Keratinocyte (primary cell): Measurements from ENCODE around the gene SMARCA2. TPM values are rescaled to one million over a fixed set of nuclear protein-coding genes. Genes with fewer than 3 reads are reported as not detected.

ENCODE experiments used
- DNase-seq: peaks from one replicate; pipeline ENCODE4 v3.0.0-alpha.2; 2011; ENCODE audit warnings: low read depth, missing footprints, low spot score
- FAIRE-seq: peaks from 2 replicates; lab custom pipeline; 2011; peaks lifted over from hg19 to GRCh38; lab: Jason Lieb, UNC
- H2AFZ ChIP-seq: 2 replicates; pipeline ENCODE4 v1.6.0; 2012; ENCODE audit warnings: low read length, control low read depth, inconsistent platforms; ENCODE audit not compliant: control insufficient read depth
- H3K27ac ChIP-seq: 2 replicates; pipeline ENCODE4 v1.5.1; 2011; ENCODE audit warnings: low read length; ENCODE audit not compliant: control insufficient read depth, insufficient read depth
- H3K27me3 ChIP-seq: 3 replicates; pipeline ENCODE4 v1.6.0; 2011; ENCODE audit warnings: low read length; ENCODE audit not compliant: control insufficient read depth, insufficient read depth; ENCODE audit errors: extremely low read depth
- H3K36me3 ChIP-seq, 2 experiments: 2 replicates in 1 of 2; 3 replicates in 1 of 2; pipeline ENCODE4 v1.5.1; 2011; ENCODE audit warnings: low read length in 2 of 2, mild to moderate bottlenecking in 1 of 2; ENCODE audit not compliant: control insufficient read depth in 2 of 2, insufficient read depth in 2 of 2; ENCODE audit errors: extremely low read depth in 1 of 2
- H3K4me1 ChIP-seq: 3 replicates; pipeline ENCODE4 v1.5.1; 2011; ENCODE audit warnings: low read length; ENCODE audit not compliant: control insufficient read depth, insufficient read depth; ENCODE audit errors: extremely low read depth
- H3K4me2 ChIP-seq: 3 replicates; pipeline ENCODE4 v1.6.0; 2011; ENCODE audit warnings: low read depth, low read length; ENCODE audit not compliant: control insufficient read depth, insufficient read depth; ENCODE audit errors: extremely low read depth
- H3K4me3 ChIP-seq, 3 experiments: fragments of 200-600 bp in 1 of 3; sonication (generic) in 1 of 3; 2 replicates in 2 of 3; 3 replicates in 1 of 3; pipeline ENCODE4 v1.5.1; 2011 to 2016; ENCODE audit warnings: low read length in 3 of 3, mild to moderate bottlenecking in 3 of 3, control low read depth in 2 of 3, inconsistent platforms in 1 of 3, low read depth in 1 of 3, mixed read lengths in 1 of 3, mixed run types in 1 of 3, moderate library complexity in 1 of 3; ENCODE audit not compliant: control insufficient read depth in 2 of 3, insufficient read depth in 2 of 3; ENCODE audit errors: extremely low read depth in 1 of 3
- H3K79me2 ChIP-seq: 2 replicates; pipeline ENCODE4 v1.6.0; 2012; ENCODE audit warnings: low read length; ENCODE audit not compliant: control insufficient read depth, insufficient read depth
- H3K9ac ChIP-seq: 3 replicates; pipeline ENCODE4 v1.6.0; 2011; ENCODE audit warnings: low read length; ENCODE audit not compliant: control insufficient read depth, insufficient read depth; ENCODE audit errors: extremely low read depth
- H3K9me1 ChIP-seq: 3 replicates; pipeline ENCODE4 v1.6.0; 2011; ENCODE audit warnings: low read length; ENCODE audit not compliant: control insufficient read depth, insufficient read depth; ENCODE audit errors: extremely low read depth
- H3K9me3 ChIP-seq: 2 replicates; pipeline ENCODE4 v1.5.1; 2012; ENCODE audit warnings: low read depth, low read length; ENCODE audit not compliant: control insufficient read depth
- H4K20me1 ChIP-seq: 3 replicates; pipeline ENCODE4 v1.6.0; 2011; ENCODE audit warnings: low read length; ENCODE audit not compliant: control insufficient read depth, insufficient read depth; ENCODE audit errors: extremely low read depth
- EZH2 ChIP-seq: IDR thresholded peaks from one replicate; pipeline ENCODE4 v1.6.1; 2012; ENCODE audit warnings: inconsistent platforms, mild to moderate bottlenecking, low read length, moderate library complexity
- dilution Hi-C: fragments of 300-500 bp; cut with MboI; formaldehyde crosslinking; loops from one replicate; pipeline ENCODE4 v1.7.0; 2020; ENCODE audit warnings: low sequenced_read_pairs; ENCODE audit not compliant: extremely low pct_ligation_motif_present
- polyA plus RNA-seq, 5 experiments: library from polyadenylated mRNA; depleted of rRNA in 3 of 5; stranded (reverse) in 3 of 5; stranded (forward) in 1 of 5; unstranded in 1 of 5; fragments of >200 nt; gene quantifications; 1 replicate in 1 of 5; 2 replicates in 3 of 5; 3 replicates in 1 of 5; pipeline versions ENCODE4 v1.2.1 to v1.2.3, GENCODE V29; 2011 to 2012; ENCODE audit warnings: missing spikeins in 2 of 5, low read depth in 1 of 5, low replicate concordance in 1 of 5
- TF ChIP-seq, protein P1 (sequence below), 3 experiments: IDR thresholded peaks in 1 of 3; conservative IDR thresholded peaks in 1 of 3; optimal IDR thresholded peaks in 1 of 3; 2 replicates in 2 of 3; 3 replicates in 1 of 3; pipeline versions ENCODE3 to v1.5.1; 2011; ENCODE audit warnings: low read length in 3 of 3, mild to moderate bottlenecking in 3 of 3, moderate library complexity in 2 of 3, control low read depth in 1 of 3, inconsistent platforms in 1 of 3; ENCODE audit not compliant: insufficient read depth in 2 of 3; ENCODE audit errors: extremely low read depth in 1 of 3

SMARCA2 gene
- polyA plus RNA-seq, 1 donor (not counting 4 experiments of a cell fraction or from before 2014, with no cell fraction given): 39.0 TPM

GRCh38 chr9:1996156-1996555 is 19.0 kb upstream of the SMARCA2 start:
- H3K79me2 ChIP-seq: no peaks in the 10 kb centered on the region
- no peak overlapping the region for H3K4me3 ChIP-seq
- H4K20me1 ChIP-seq: no peaks in the 10 kb centered on the region
- dilution Hi-C loops: no loop called here
- H3K4me2 ChIP-seq: no peak overlapping the region
- no peak overlapping the region for H2AFZ ChIP-seq
- no peaks in the 10 kb centered on the region for H3K9me3 ChIP-seq
- DNase-seq: no peak
- TF ChIP-seq EZH2: no peak
- TF ChIP-seq, protein P1, sequence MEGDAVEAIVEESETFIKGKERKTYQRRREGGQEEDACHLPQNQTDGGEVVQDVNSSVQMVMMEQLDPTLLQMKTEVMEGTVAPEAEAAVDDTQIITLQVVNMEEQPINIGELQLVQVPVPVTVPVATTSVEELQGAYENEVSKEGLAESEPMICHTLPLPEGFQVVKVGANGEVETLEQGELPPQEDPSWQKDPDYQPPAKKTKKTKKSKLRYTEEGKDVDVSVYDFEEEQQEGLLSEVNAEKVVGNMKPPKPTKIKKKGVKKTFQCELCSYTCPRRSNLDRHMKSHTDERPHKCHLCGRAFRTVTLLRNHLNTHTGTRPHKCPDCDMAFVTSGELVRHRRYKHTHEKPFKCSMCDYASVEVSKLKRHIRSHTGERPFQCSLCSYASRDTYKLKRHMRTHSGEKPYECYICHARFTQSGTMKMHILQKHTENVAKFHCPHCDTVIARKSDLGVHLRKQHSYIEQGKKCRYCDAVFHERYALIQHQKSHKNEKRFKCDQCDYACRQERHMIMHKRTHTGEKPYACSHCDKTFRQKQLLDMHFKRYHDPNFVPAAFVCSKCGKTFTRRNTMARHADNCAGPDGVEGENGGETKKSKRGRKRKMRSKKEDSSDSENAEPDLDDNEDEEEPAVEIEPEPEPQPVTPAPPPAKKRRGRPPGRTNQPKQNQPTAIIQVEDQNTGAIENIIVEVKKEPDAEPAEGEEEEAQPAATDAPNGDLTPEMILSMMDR (optimal IDR thresholded peaks at IDR 0.05 in 1 of 3, IDR thresholded peaks at IDR 0.05 in 1 of 3, conservative IDR thresholded peaks at IDR 0.05 in 1 of 3; ENCODE audit: extremely low read depth in 1 of 3, insufficient read depth in 2 of 3, low read length in 3 of 3): no peak
- H3K27me3 ChIP-seq: peaks cover 3% of the 10 kb centered on the region
- no peak overlapping the region for H3K9ac ChIP-seq
- no peak overlapping the region for H3K27ac ChIP-seq
- FAIRE-seq: no peak
- H3K36me3 ChIP-seq: no peaks in the 10 kb centered on the region
- no peaks in the 10 kb centered on the region for H3K4me1 ChIP-seq
- no peaks in the 10 kb centered on the region for H3K9me1 ChIP-seq

- H3K9me3 ChIP-seq: no peaks in the 10 kb centered on the region
- no peak for FAIRE-seq
Observed at GRCh38 chr9:1997646-1998045, 17.5 kb upstream of the SMARCA2 start.

More at GRCh38 chr9:1997646-1998045, 17.5 kb upstream of the SMARCA2 start:
- no peaks in the 10 kb centered on the region for H4K20me1 ChIP-seq
- no peaks in the 10 kb centered on the region for H3K9me1 ChIP-seq
- no peaks in the 10 kb centered on the region for H3K79me2 ChIP-seq
- H3K4me1 ChIP-seq: no peaks in the 10 kb centered on the region
- TF ChIP-seq, protein P1 (optimal IDR thresholded peaks at IDR 0.05 in 1 of 3, IDR thresholded peaks at IDR 0.05 in 1 of 3, conservative IDR thresholded peaks at IDR 0.05 in 1 of 3; ENCODE audit: extremely low read depth in 1 of 3, insufficient read depth in 2 of 3, low read length in 3 of 3): no peak
- no peak for DNase-seq
- H2AFZ ChIP-seq: no peak overlapping the region
- peaks cover 3% of the 10 kb centered on the region for H3K27me3 ChIP-seq
- H3K9ac ChIP-seq: no peak overlapping the region
- dilution Hi-C loops: no loop called here
- no peak overlapping the region for H3K4me3 ChIP-seq
- no peak overlapping the region for H3K27ac ChIP-seq
- H3K4me2 ChIP-seq: no peak overlapping the region
- no peaks in the 10 kb centered on the region for H3K36me3 ChIP-seq
